Endometrial microvascular endothelial cells (primary cell): ENCODE results near the gene KCNIP4. TPM values are rescaled to one million over a fixed set of nuclear protein-coding genes. Genes with fewer than 3 reads are reported as not detected.

Experiments
- in situ Hi-C: cut with HindIII; loops from 2 replicates; pipeline ENCODE4 v1.10.0; 2017; ENCODE audit warnings: low sequenced_read_pairs, low pct_unique_long_range_greater_than_20kb; ENCODE audit errors: inconsistent ontology term
- total RNA-seq: library from RNA; depleted of rRNA; stranded (reverse); fragments of >200 nt; gene quantifications from one replicate; pipeline ENCODE4 v1.2.3, GENCODE V29; 2015; ENCODE audit errors: inconsistent ontology term

Gene KCNIP4
- total RNA-seq, 1 donor from 2014 or later, result not detected

DNA sequence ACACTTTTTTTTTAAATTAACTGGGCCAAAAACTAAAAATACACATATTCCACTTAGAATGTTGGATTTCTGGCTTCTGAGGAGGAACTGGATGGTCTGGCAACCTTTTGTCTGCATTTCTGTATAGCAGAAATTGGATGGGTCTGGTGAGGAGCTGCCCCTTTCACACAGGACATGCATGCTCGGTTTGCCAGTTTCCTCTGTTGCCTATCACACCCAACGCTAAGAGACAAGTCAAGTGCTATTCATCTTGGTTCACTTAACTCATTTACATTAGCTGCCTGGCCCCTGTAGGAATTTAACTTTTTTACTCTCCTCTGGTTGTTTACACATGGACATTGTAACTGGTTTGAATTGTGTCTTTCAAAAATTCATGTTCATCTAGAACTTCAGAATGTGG, 1052.6 kb downstream of the KCNIP4 start:
- in situ Hi-C loops, result no loop called here

GRCh38 chr4:20895208-20895607, 1053.4 kb downstream of the KCNIP4 start:
- in situ Hi-C loops, result no loop called here

- in situ Hi-C loops, result no loop called here
Observed at GRCh38 chr4:20890761-20891160, 1057.8 kb downstream of the KCNIP4 start.

GRCh38 chr4:20889901-20890300, 1058.7 kb downstream of the KCNIP4 start:
- in situ Hi-C loops, result no loop called here

GRCh38 chr4:20883677-20884076, 1064.9 kb downstream of the KCNIP4 start:
- in situ Hi-C loops, result no loop called here

DNA sequence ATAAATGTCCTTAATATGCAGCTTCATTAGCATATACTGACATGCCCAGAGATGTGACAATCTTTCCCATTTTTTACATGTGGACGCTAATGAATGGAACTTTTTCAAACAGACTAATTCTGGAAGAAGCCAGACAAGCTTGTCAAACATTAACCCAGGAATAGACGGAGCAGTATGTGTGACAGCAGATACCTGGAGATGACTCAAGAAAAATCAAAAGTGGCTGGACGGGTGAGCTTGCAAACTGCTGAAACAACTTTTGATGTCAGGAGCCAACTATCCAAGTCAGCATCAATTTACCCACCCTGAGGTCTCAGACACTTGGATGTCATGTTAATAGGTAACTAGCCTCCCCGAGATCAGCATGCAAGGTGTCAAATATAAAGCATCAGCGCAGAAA, 1065.3 kb downstream of the KCNIP4 start:
- in situ Hi-C loops, result no loop called here

DNA sequence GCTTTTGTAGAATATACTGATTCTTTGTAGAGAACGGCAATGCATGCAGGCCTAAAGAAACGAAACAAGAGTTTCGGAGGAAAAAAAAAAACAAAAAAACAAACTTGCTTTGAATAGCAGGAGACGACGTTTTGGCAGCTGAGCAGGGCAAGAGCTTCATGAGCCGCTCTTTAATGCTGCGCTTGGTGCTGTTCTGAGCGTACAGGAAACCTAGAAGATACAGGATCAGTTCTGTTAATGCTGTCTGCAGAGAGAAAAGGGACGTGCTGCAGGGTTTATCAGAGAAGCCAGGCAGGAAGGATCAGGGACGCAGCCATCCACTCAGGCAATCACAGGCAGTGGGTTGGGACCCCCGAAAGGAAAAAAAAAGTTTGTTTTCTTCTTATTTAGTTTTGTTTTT, 1066.1 kb downstream of the KCNIP4 start:
- in situ Hi-C loops, result no loop called here

DNA sequence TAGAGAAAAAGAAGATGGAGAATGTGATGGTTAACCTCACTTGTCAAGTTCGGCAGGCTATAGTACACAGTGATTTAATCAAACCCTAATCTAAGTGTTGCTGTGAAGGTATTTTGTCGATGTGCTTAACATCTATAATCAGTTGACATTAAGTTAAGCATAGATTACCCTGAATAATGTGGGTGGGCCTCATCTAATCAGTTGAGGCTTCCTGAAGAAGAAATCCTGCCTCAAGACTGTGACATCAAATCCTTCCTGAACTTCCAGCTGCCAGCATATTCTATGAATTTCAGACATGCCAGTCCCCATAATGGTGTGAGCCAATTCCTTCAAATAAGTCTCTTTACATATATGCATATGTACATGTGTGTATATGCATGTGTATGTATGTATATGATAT, 1066.9 kb downstream of the KCNIP4 start:
- in situ Hi-C loops, result no loop called here

GRCh38 chr4:20878806-20879205, 1069.8 kb downstream of the KCNIP4 start:
- in situ Hi-C loops, result no loop called here

GRCh38 chr4:20870436-20870835, 1078.1 kb downstream of the KCNIP4 start:
- in situ Hi-C loops, result no loop called here

GRCh38 chr4:20868108-20868507, 1080.5 kb downstream of the KCNIP4 start:
- in situ Hi-C loops, result no loop called here

DNA sequence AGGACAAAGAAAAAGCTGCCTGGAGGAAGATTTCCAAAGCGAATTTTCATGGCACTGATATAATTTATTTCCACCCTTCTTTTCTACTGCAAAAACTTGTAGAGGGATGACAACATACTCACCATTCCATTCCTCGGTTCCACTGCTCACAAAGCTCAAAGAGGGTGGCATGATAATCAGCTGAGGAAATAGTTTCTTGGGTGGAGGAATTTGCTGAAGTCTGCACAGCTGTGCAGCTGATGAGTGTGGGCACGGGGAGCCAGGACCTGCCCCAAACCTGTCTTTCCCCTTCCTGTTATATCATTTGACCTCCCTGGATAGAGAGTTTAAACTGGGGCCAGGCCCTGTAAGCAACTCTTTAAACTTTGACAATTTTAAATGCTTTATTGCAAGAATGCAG, 1087.7 kb downstream of the KCNIP4 start:
- in situ Hi-C loops, result no loop called here

- in situ Hi-C loops, result no loop called here
Observed at GRCh38 chr4:20859097-20859781, 1089.3 kb downstream of the KCNIP4 start.

- in situ Hi-C loops, result no loop called here
Observed at GRCh38 chr4:20857081-20857480, 1091.5 kb downstream of the KCNIP4 start.

DNA sequence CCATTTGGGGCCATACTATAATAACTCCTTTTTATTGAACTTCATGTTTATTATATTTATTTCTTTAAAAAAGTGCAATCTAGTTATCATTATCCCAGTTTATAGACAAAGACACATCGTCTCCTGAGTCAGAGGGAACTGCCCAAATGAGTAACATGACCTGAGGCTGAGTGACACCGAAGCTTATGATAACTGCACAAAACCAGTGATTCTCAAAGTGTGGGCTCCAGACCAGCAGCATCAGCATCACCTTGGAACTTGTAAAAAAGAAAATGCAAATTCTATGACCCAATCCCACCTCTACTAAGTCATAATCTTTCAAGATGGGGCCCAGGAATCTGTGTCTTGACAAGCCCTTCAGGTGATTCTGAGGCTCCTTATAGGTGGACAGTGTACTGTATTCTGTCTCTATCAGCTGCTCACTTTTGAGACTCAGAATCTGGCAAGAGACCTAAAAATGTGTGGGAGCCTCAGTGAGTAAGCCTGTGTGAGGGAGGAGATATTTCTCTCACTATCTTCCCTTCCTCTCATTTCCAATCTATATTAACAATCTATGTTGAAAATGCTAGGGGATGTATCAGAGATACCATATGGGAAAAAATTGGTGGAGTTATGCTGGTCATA, 1101.3 kb downstream of the KCNIP4 start:
- in situ Hi-C loops, result no loop called here

DNA sequence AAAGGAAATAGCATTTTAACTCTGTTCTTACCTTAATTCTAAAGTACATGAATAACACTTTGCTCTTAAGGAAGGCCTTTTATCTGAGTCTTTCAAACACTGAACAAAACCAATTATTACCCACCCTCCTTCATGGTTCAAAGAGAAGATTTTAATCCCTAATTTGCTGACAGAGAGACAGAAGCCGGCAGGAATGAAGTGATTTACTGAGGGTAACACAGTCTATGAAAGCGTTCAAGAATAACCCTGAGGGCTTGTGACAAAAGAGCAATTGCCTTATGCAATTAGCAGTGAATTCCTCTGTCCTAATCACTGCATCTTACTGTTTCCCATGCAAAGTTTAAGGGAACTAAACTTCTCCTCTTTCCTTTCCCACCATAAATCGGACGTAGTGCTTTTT, 1104.3 kb downstream of the KCNIP4 start:
- in situ Hi-C loops, result no loop called here

DNA sequence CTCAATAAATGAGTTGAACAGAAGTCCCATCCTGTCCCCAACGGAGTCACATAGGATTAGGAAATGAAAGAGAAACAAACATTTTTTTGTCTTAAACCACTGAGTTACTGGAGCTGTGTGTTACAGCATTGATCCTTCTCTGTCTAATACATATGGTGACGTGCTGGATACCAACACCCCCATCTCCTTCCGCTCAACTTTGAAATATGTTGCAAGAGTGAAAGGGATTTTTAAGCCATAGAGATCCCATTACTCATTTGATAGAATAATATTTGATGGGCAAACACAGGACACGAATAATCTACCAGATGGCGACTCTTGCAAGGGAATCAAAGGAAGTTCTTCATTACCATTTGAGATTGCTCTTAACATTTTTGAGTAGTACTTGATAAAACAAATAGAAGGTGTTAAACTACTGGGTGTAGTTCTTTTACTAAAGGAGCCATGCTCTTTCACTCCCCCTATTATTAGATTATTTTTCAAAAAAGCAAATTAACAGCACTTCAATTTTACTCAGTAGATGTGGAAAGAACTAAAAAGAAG, 1107.9 kb downstream of the KCNIP4 start:
- in situ Hi-C loops, result no loop called here

DNA sequence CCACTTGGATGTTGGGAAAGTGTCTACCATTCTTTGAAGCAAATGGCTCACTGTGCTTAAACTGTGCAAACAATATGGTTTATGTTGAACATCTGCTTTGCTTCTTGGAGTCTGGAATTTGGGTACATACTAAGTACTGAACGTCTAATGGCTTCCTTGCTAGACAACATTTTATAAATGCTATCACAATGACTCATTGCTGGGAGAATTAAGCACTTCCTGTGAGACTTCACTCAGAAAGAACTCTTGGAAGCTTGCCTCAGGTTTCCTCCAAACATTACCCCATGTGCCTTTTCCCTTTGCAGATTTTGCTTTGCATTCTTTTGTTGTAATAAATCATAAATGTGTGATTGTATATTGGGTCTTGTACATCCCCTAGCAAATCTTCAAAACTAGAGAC, 1108.6 kb downstream of the KCNIP4 start:
- in situ Hi-C loops, result no loop called here

DNA sequence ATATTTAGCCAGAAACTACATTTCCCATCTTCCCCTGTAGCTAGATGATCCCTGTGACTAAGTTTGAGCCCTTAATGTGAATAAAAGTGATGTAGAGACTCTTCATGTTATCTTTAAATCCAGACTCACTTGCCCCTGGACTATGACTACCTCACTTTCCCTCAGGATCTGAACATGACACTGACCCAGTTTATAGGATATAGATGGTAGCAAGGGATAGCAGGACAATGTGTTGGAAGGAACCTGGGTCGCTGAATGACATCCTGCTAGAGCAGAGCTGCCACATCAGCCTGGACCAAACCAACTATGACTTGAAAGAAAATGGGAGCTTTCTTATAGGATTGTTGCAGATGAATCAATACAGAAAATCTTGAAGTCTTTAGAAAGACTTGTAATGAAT, 1110.1 kb downstream of the KCNIP4 start:
- in situ Hi-C loops, result no loop called here

DNA sequence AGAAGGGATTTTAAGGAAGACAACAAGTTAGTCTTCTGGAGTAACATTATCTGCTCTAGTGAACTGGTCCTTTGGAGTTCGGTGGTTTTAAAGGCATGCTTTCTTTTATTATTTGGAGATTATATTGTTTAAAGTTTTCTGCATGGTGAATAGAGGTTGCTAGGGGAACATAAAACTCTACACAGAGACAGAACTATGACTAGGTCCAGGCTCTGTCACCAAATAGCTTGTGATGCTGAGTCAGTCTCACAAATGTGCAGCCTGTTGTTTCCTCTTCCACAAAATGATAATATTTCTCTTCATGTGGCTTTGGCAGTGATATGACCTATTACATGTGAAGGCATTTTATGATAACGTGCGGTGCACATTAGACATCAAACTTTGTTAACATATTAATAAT, 1115.7 kb downstream of the KCNIP4 start:
- in situ Hi-C loops, result no loop called here

DNA sequence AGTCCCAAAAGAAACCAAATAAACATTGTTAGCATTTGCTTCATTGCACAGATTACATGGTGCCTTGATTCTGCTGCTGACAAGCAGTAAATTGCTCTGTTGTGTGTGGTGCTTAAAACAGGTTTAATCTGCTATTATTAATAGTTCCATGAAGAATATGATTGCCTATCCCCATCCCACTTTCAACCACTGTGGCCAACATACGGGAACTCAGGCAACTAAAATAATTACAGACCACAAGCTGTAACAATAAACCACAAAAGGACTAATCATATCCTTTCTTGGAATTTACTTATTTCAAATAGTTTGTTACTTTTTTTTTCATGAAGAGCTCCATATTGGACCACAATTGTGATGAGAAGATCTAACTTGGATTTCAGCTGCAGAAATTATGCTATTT, 1116.8 kb downstream of the KCNIP4 start:
- in situ Hi-C loops, result no loop called here
